HCT116 (cell line): ENCODE measurements around the gene INPP5J. TPM values are rescaled to one million over a fixed set of nuclear protein-coding genes. Genes with fewer than 3 reads are reported as not detected.

ENCODE experiments used
- ATAC-seq: fragments of 200-7000 bp; cut with Tn5 transposase; 2 replicates; pipeline ENCODE4 v1.9.1; 2020; ENCODE audit warnings: mild to moderate bottlenecking, moderate library complexity
- BruUV-seq: library from RNA; stranded (reverse); fragments of 400-500 nt; replicated peaks from 2 replicates; lab custom pipeline; 2021; lab: Mats Ljungman, UMichigan
- CTCF ChIA-PET: fragments of 300-600 bp; sonication (Branson Sonifier 250); formaldehyde crosslinking; loops from one replicate; lab custom pipeline; 2021; ENCODE audit warnings: antibody characterized with exemption; lab: Charles Lee
- POLR2A ChIA-PET: fragments of 300-600, 350-600 bp; sonication (Branson Sonifier 250); formaldehyde crosslinking; loops from one replicate; lab custom pipeline; 2021; ENCODE audit warnings: antibody characterized with exemption; lab: Charles Lee
- RAD21 ChIA-PET, 2 experiments: fragments of 300-600 bp; sonication (Branson Sonifier 250); formaldehyde crosslinking; loops; one replicate each; lab custom pipeline; 2023; ENCODE audit warnings: low total read pairs in 2 of 2; ENCODE audit not compliant: uncharacterized antibody in 2 of 2, unreplicated experiment in 2 of 2, low non-redundant PET in 1 of 2; lab: Charles Lee
- DNase-seq: peaks from one replicate; pipeline ENCODE4 v3.0.0-alpha.2; 2010; ENCODE audit warnings: low read depth, low spot score
- H2AFZ ChIP-seq: fragments of 200-600 bp; shearing (Covaris generic), sonication (generic); 2 replicates; pipeline ENCODE4 v1.6.1; 2017; ENCODE audit warnings: low read depth, mixed run types, mixed read lengths, antibody characterized with exemption, low read length; ENCODE audit not compliant: poor library complexity, severe bottlenecking
- H3K27ac ChIP-seq: 2 replicates; pipeline ENCODE4 v1.5.1; 2012; ENCODE audit warnings: low read depth, low read length
- H3K27me3 ChIP-seq: fragments of 200-600 bp; sonication (generic); 2 replicates; pipeline ENCODE4 v1.6.1; 2016; ENCODE audit warnings: mixed run types, low read length, mixed read lengths; ENCODE audit not compliant: insufficient read depth
- H3K36me3 ChIP-seq, 2 experiments: fragments of 200-500 bp in 1 of 2; fragments of 200-600 bp in 1 of 2; sonication (Bioruptor generic) in 1 of 2; sonication (generic) in 1 of 2; 2 replicates each; pipeline versions ENCODE4 v1.5.1 to v1.6.1; 2014 to 2016; ENCODE audit warnings: low read length in 2 of 2, inconsistent platforms in 1 of 2, mixed read lengths in 1 of 2, mixed run types in 1 of 2; ENCODE audit not compliant: insufficient read depth in 2 of 2, control insufficient read depth in 1 of 2
- H3K4me1 ChIP-seq, 2 experiments: fragments of 200-600 bp in 1 of 2; sonication (generic) in 1 of 2; 2 replicates each; pipeline versions ENCODE4 v1.5.1 to v1.6.1; 2012 to 2017; ENCODE audit warnings: low read length in 2 of 2, inconsistent platforms in 1 of 2, mild to moderate bottlenecking in 1 of 2, mixed read lengths in 1 of 2, mixed run types in 1 of 2, moderate library complexity in 1 of 2; ENCODE audit not compliant: insufficient read depth in 2 of 2, control insufficient read depth in 1 of 2
- H3K4me2 ChIP-seq: fragments of 200-600 bp; sonication (generic); 2 replicates; pipeline ENCODE4 v1.6.1; 2017; ENCODE audit warnings: mixed run types, low read length, mixed read lengths
- H3K4me3 ChIP-seq, 2 experiments: fragments of 200-600 bp in 1 of 2; sonication (generic) in 1 of 2; replicated peaks in 1 of 2; 2 replicates each; pipeline ENCODE4 v1.5.1; 2011 to 2016; ENCODE audit warnings: low read length in 2 of 2, control low read depth in 1 of 2, low read depth in 1 of 2, mild to moderate bottlenecking in 1 of 2, mixed read lengths in 1 of 2, mixed run types in 1 of 2
- H3K79me2 ChIP-seq: fragments of 200-600 bp; sonication (generic); 2 replicates; pipeline ENCODE4 v1.6.1; 2017; ENCODE audit warnings: mild to moderate bottlenecking, mixed run types, low read length, moderate library complexity, mixed read lengths; ENCODE audit not compliant: insufficient read depth
- H3K9ac ChIP-seq: fragments of 200-600 bp; sonication (generic); 2 replicates; pipeline ENCODE4 v1.6.1; 2016; ENCODE audit warnings: low read length, mixed read lengths
- H3K9me2 ChIP-seq: fragments of 200-600 bp; sonication (generic), shearing (Covaris generic); 2 replicates; pipeline ENCODE4 v1.6.1; 2017; ENCODE audit warnings: mixed run types, mild to moderate bottlenecking, moderate library complexity; ENCODE audit not compliant: insufficient read depth
- H3K9me3 ChIP-seq, 2 experiments: fragments of 200-500 bp in 1 of 2; fragments of 200-600 bp in 1 of 2; sonication (Bioruptor generic) in 1 of 2; sonication (generic) in 1 of 2; 2 replicates each; pipeline ENCODE4 v1.6.1; 2014 to 2017; ENCODE audit warnings: low read length in 2 of 2, mixed read lengths in 2 of 2, inconsistent platforms in 1 of 2, low read depth in 1 of 2, mild to moderate bottlenecking in 1 of 2, mixed run types in 1 of 2, moderate library complexity in 1 of 2; ENCODE audit not compliant: control insufficient read depth in 1 of 2, insufficient read depth in 1 of 2
- H4K20me1 ChIP-seq: fragments of 200-600 bp; sonication (generic), shearing (Covaris generic); 2 replicates; pipeline ENCODE4 v1.6.1; 2017; ENCODE audit warnings: mixed run types, mild to moderate bottlenecking, moderate library complexity; ENCODE audit not compliant: insufficient read depth
- ATF3 ChIP-seq: IDR thresholded peaks from 2 replicates; pipeline ENCODE4 v1.6.1; 2012
- CBX3 ChIP-seq: IDR thresholded peaks from 2 replicates; pipeline ENCODE4 v1.6.1; 2012; ENCODE audit warnings: low read depth
- CEBPB ChIP-seq: IDR thresholded peaks from 2 replicates; pipeline ENCODE4 v1.6.1; 2012; ENCODE audit warnings: low read depth
- CTCF ChIP-seq, 3 experiments: fragments of 200-600 bp in 1 of 3; sonication (generic) in 1 of 3; IDR thresholded peaks in 2 of 3; conservative IDR thresholded peaks in 1 of 3; 2 replicates each; pipeline ENCODE4 v1.5.1; 2012 to 2017; ENCODE audit warnings: low read depth in 2 of 3, low read length in 2 of 3, antibody characterized with exemption in 1 of 3, borderline replicate concordance in 1 of 3, control low read depth in 1 of 3, mild to moderate bottlenecking in 1 of 3, mixed read lengths in 1 of 3, mixed run types in 1 of 3, moderate library complexity in 1 of 3; ENCODE audit not compliant: insufficient read depth in 1 of 3
- ELF1 ChIP-seq: IDR thresholded peaks from 2 replicates; pipeline ENCODE4 v1.6.1; 2012; ENCODE audit warnings: low read depth, borderline replicate concordance
- MAX ChIP-seq: IDR thresholded peaks from 2 replicates; pipeline ENCODE4 v1.6.1; 2012
- POLR2A ChIP-seq: IDR thresholded peaks from 2 replicates; pipeline ENCODE4 v1.7.0; 2011; ENCODE audit warnings: borderline replicate concordance; ENCODE audit not compliant: insufficient read depth, insufficient read length; ENCODE audit errors: extremely low read depth
- POLR2AphosphoS5 ChIP-seq: IDR thresholded peaks from 2 replicates; pipeline ENCODE4 v1.6.1; 2011; ENCODE audit warnings: mild to moderate bottlenecking, low read depth, low read length, moderate library complexity
- SIN3A ChIP-seq: IDR thresholded peaks from 2 replicates; pipeline ENCODE4 v1.6.1; 2012; ENCODE audit warnings: low read depth
- SRF ChIP-seq: IDR thresholded peaks from 2 replicates; pipeline ENCODE4 v1.6.1; 2012; ENCODE audit warnings: low read depth
- TCF7L2 ChIP-seq: IDR thresholded peaks from 2 replicates; pipeline ENCODE4 v1.7.0; 2011; ENCODE audit warnings: borderline replicate concordance, inconsistent platforms; ENCODE audit not compliant: insufficient read depth, insufficient read length; ENCODE audit errors: extremely low read depth
- ZFX ChIP-seq: fragments of 450-650 bp; IDR thresholded peaks from 2 replicates; pipeline ENCODE4 v1.6.1; 2017
- intact Hi-C: fragments of 100-400 bp; cut with micrococcal nuclease; formaldehyde crosslinking; loops from 2 replicates; pipeline ENCODE4 v1.10.0; 2022
- total RNA-seq: library from RNA; stranded (reverse); gene quantifications from one replicate; pipeline ENCODE4 v1.2.1, GENCODE V29; 2021; ENCODE audit not compliant: unreplicated experiment

Gene INPP5J
- total RNA-seq, 1 experiment from 2014 or later = 8.9 TPM

GRCh38 chr22:31118046-31118820, 4.5 kb upstream of the INPP5J start:
- H3K4me1 ChIP-seq = peaks cover 9 to 13% of the 10 kb centered on the region in 2 experiments
- no peak for ATAC-seq
- no peak overlapping the region for H3K4me2 ChIP-seq
- H3K27me3 ChIP-seq = no peaks in the 10 kb centered on the region
- no peak for TF ChIP-seq CTCF (IDR thresholded peaks at IDR 0.05 in 2 of 3, conservative IDR thresholded peaks at IDR 0.05 in 1 of 3; ENCODE audit: borderline replicate concordance in 1 of 3, insufficient read depth in 1 of 3, low read depth in 2 of 3, low read length in 2 of 3)
- no peak for TF ChIP-seq ZFX
- TF ChIP-seq TCF7L2 = no peak
- TF ChIP-seq POLR2A = no peak
- TF ChIP-seq SRF = no peak
- TF ChIP-seq CEBPB = no peak
- no peak for TF ChIP-seq SIN3A
- TF ChIP-seq POLR2AphosphoS5 = no peak
- TF ChIP-seq MAX = no peak
- no peak for TF ChIP-seq ATF3
- TF ChIP-seq CBX3 = no peak
- TF ChIP-seq ELF1 = no peak
- no TSS peak for BruUV-seq
- H3K4me3 ChIP-seq = no peak overlapping the region
- no peak overlapping the region for H3K9ac ChIP-seq
- ChIA-PET RAD21 (no interaction called here), POLR2A (interaction anchor here (1.2 kb wide), 1 partner anchor 10 kb away, joined by 6 read pairs; the partner anchor contains the start of gene SELENOM), CTCF (interaction anchor here (2.7 kb wide), 1 partner anchor 11 kb away, joined by 14 read pairs; the partner anchor contains the start of gene SELENOM)
- no peak for DNase-seq
- no peaks in the 10 kb centered on the region for H3K9me2 ChIP-seq
- H3K9me3 ChIP-seq = no peaks in the 10 kb centered on the region
- H3K79me2 ChIP-seq = no peaks in the 10 kb centered on the region
- H3K36me3 ChIP-seq = no peaks in the 10 kb centered on the region
- no peaks in the 10 kb centered on the region for H4K20me1 ChIP-seq
- intact Hi-C loops = no loop called here
- no peak overlapping the region for H2AFZ ChIP-seq
- no peak overlapping the region for H3K27ac ChIP-seq
